NT2/D1 (cell line): ENCODE data around the gene GPR39.

ENCODE experiments used
- SUZ12 ChIP-seq: IDR thresholded peaks from 2 replicates; pipeline ENCODE4 v1.6.1; 2011; ENCODE audit not compliant: insufficient read length, insufficient read depth; ENCODE audit errors: extremely low read depth
- YY1 ChIP-seq: IDR thresholded peaks from 2 replicates; pipeline ENCODE4 v1.6.1; 2011; ENCODE audit not compliant: insufficient read length, insufficient read depth
- ZNF274 ChIP-seq: IDR thresholded peaks from 2 replicates; pipeline ENCODE4 v1.6.1; 2011; ENCODE audit warnings: mild to moderate bottlenecking, low read depth, low read length

DNA sequence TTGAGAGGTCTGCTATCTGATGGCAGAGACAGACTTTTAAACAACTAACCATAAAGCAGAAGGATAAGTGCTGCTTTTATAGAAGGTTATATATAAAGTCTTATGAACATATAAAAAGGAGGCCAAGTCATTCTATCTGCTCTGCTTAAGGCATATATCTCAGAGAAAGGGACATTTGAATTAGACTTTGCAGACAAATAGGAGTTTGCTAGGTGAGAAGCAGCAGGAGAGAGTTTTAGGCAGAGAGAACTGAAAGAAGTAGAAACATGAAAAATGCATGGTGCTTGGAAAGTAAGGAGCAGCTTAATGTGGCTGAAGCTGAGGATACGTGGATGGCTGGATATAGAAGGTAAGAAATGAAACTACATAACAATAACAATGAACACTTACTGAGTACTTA is 188.0 kb downstream of the GPR39 start:
- TF ChIP-seq ZNF274, result no peak
- TF ChIP-seq YY1, result no peak
- TF ChIP-seq SUZ12, result no peak
